ENCODE data around the gene ABHD15.
A peak's percentile ranks its signal among the peaks of the same experiment; 100 is the strongest.

The ABHD15 gene

DNA sequence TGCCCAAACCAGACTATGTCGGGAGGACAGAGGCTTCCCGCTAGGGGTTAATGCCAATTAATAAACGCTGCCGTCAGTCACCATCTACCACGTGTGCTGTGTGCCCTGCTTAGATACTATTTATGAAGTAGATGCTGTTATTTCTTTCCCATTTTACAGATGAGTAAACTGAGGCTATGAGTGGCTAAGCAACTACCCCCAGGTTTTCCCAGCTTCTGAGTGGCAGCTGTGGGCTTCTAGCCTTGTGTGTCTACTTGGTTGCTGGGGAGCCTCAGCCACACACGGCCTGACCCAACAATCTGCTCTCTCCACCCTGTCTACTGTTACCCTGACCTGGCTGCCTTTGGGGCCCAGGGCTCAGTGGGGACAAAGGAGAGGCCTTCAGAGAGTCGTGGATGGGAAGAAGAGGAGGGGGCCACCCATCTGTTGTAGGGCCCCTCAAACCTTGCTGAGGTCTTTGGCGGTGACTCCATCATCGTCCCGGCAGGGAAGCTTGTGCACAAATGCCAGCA, 15.5 kb upstream of the ABHD15 start:
- DNase-seq (ENCODE audit: low read depth, low spot score) = no peak

DNA sequence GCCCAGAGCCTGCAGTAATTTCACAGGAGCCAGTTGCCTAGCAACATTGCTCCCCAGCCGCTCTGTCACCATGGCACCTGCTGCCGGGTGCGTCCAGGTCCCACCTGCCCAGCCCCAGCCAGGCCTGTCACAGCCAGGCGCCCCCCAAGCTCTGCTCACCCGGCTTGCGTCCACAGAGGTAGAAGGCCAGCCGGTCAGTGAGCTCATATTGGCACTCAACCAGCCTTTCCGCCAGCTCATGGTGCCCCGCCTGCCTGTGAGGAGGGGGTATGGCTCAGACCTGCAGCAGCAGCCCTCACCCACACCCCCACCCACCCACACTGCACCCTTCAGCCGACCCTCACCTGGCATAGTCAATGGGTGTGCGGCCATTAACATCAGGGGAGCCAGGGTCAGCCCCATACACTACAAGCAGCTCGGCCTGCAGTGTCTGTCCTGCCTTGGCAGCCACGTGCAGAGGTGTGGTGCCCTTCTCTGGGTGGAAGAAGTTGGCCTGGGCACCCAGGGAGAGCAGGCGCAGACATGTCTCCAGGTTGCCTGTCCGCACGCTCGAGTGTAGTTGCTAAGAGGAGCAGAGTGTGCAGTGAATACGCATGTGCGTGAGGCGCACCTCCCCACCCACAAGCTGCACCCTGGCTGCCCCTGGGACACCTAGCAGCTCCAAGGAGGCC, 14.9 kb upstream of the ABHD15 start:
- DNase-seq (ENCODE audit: low read depth, low spot score) = no peak

DNA sequence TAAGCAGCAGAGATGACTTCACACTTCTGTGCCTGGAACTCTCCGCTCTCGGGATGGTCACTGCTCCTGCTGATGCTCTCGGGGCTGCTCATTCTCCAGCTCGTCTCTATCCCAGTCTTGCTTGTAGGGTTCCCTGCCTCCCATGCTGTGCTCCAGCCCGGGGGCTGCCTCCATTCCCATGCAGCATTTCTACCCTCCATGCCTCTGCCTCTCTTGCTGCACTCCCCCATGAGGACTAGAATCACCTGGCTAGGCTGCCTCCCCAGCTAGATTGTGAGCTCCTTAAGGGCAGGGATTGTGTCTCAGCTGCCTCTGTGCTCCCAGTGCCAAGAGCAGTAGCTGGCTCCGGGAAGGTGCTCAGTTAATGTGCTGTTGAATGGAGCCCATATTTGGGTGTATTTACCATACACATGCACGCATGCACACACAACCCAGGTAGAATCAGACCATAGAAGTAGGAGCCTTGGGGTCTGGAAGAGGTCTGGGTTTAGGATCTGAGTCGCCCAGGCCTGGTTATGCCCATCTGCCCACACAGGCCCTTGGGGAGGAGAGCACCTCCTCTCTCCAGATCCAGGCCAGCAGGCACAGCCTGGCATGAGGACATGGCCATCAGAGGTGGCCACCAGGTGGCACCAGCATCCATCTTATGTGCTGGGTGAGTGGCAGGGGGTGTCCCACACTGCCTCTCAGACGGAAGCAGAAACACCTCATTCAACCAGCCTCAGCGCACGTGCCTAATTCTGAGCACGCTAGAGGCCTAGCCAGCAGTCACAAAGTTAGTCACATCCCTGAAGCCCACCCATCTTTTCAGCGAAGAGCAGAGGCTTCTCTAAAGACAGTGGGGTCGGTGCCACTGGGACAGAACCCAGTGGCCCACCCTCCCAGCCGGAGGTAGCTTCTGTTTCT, 13.3 kb upstream of the ABHD15 start:
- peak; percentile 93 for DNase-seq (ENCODE audit: low read depth, low spot score)

DNA sequence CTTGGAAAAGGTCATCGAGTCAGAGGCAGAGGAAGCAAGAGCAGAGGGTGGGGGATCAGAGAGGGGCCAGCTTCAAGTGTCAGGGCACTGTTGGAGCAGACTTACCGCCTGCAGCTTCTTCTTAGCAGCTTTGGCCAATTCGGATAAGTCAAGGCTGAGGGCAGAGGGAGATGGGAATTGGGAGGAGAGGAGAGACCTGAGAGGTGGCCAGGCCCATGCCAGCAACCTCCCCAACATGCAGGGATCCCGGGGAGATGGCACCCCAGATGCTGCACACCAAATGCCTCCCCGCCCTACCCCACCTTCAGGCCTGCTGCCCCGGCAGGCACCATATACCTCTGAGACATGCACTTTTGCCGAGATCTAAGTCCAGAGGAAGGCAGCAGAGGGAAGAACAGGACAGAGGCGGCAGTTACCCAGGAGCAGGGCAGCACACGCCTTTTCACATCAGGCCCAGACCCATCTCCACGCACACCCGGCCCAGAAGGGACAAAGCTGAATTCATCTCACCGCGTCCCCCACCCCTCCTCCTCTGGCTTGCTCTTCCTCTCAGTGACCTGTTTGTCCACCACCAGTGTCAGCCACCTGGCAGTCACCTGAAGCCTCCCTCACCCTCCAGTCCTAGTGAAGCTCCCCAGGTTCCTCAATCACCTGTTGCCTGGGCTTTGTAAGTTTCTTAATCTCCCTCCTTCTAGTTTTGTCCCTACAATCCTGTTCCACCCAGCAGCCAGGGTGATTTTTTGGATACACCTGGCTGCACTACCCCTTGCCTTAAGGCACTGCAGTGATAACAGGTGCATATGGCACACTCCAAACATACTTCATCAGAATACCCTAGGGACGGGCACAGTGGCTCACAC, 12.0 kb upstream of the ABHD15 start:
- no peak for DNase-seq (ENCODE audit: low read depth, low spot score)

DNA sequence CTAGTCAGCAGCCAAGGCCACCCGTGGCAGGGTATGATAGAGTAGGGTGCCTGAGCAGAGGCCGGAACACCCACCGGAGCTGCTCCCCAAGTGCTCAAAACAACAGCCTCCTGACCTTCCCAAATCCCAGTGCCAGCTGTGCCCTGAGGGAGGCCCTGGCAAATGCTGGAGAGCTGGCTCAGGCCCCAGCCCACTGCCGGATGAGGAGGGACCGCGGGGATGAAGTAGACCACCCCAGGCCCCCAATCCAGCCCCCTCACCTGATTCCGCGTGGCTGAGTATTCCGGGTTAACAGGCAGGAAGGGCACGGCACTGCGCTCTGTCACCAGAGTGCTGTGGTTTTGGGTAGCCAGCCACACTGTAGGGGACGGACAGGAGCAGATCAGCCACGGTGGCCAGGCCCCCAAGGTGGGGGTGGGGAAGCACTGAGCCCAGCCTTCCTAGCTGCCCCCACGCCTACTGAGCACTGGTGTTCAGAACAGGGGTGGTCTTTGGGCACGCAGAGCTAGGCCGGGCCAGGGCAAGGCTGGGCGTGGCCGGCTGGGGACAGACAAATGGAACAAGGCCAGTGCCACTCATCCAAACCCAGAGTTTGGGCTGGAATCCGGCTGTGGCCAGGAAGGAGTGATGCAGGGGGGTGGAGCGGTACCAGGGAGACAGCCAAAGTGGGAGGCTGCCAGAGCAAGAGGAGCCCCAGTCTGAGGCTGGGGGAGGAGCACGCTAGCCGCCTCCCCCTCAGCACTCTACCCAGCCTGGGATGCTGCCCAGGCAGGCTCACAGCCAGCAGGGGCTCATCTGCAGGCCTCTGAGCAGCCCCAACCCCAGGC, 10.8 kb upstream of the ABHD15 start:
- DNase-seq (ENCODE audit: low read depth, low spot score) = peak; percentile 75

GRCh38 chr17:29577001-29577370, 10.1 kb upstream of the ABHD15 start:
- DNase-seq (ENCODE audit: low read depth, low spot score) = no peak

DNA sequence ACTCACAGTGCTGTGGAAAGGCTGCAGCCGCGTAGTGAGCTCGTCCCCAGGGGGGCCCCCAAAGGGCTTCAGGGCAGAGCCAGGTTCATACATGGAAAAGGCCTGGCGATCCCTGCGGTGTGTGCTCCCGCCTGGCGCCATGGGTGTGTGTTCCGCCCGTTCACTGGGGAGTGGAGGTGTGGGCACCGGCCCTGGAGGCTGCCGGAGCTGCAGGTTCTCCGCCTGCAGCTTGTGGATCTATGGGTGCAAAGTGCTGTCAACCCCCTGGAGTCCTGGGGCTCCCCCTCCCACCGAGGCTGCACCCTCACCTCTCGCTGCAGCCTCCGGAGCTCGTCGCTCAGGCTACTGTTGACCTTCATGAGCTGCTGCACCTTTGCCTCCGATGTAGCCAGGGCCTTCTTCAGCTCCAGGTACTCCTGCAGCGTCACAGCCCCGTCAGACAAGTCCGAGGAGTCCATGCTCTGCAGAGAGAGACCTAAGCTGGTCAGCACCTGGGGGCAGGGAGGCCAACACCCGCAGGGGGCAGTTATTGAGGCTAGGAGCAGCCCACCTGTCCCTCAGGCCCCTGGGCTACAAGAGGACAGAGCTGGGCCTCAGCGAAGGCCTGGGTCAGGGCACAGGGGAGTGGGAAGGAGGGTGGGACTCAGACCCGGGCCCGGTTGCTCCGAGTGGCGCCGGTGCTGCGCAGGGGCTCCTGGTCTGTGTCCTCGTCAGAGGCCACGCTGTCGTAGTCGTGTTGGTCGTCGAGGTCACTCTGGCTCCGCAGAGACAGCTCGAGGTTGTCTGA, 9.6 kb upstream of the ABHD15 start:
- DNase-seq (ENCODE audit: low read depth, low spot score) = no peak

- DNase-seq (ENCODE audit: low read depth, low spot score) = no peak
These were observed 8.8 kb upstream of the ABHD15 start for GRCh38 chr17:29575511-29576213.

GRCh38 chr17:29574732-29575510, 8.1 kb upstream of the ABHD15 start:
- no peak for DNase-seq (ENCODE audit: low read depth, low spot score)

- DNase-seq (ENCODE audit: low read depth, low spot score) = no peak
These were observed 7.3 kb upstream of the ABHD15 start for GRCh38 chr17:29573871-29574731.

GRCh38 chr17:29573558-29573869, 6.7 kb upstream of the ABHD15 start:
- DNase-seq (ENCODE audit: low read depth, low spot score) = no peak

DNA sequence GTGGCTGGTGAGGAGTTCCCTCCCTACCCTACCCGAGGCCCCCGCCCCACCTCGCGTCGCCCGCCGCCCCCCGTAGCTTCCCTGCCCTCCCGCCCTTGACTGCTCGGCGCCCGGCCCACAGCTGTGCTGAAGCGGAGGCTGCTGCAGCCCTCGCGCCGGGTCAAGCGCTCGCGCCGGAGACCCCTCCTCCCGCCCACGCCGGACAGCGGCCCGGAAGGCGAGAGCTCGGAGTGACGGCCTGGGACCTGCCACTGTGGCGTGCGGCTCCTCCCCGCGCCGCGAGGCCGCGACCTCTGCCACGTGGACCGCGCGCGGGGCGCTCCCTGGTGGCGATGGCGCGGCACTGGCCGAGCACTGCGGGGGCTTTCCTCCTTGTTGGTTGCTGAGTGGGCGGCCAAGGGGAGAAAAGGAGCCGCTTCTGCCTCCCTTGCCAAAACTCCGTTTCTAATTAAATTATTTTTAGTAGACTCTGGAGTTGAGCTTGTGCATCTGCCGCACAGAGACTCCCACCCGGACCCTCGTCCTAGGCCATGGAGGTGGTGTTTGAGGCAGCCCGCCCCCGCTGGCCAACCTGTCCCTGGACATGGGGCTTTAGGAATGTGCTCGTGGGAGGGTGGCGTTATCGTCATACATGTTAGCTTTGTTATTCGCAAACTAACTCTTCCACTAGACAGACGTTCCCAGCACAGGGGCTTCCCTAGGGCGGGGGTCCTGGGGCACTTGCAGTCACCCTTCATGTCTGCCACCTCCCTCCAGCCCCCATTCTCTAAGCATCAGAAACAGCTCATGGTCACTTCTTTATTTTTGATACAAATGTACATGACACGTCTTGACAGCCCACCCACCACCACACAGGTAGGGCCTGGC, 6.1 kb upstream of the ABHD15 start:
- peak; percentile 80 for DNase-seq (ENCODE audit: low read depth, low spot score)

- no peak for DNase-seq (ENCODE audit: low read depth, low spot score)
These were observed 5.2 kb upstream of the ABHD15 start for GRCh38 chr17:29571883-29572681.

GRCh38 chr17:29571486-29571882, 4.6 kb upstream of the ABHD15 start:
- DNase-seq (ENCODE audit: low read depth, low spot score) = no peak

DNA sequence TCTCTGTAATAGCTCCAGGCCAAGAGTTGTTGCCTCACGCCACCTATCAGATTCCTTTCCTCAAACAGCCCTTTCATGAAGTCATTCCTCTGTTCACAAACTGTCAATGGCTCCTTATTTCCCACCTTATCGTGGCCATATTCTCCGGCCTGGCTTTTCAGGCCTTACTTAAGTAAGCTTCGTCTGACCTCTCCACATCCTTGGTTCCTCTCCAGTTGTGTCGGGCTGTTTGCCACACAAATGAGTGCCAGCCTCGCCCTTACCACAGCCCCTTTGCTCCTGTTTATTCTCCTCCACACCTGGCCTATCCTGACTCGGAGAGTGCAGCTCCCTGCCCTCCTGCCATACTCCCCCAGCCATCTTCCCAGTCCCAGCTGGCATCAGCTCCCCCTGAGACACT, 3.7 kb upstream of the ABHD15 start:
- no peak for DNase-seq (ENCODE audit: low read depth, low spot score)

DNA sequence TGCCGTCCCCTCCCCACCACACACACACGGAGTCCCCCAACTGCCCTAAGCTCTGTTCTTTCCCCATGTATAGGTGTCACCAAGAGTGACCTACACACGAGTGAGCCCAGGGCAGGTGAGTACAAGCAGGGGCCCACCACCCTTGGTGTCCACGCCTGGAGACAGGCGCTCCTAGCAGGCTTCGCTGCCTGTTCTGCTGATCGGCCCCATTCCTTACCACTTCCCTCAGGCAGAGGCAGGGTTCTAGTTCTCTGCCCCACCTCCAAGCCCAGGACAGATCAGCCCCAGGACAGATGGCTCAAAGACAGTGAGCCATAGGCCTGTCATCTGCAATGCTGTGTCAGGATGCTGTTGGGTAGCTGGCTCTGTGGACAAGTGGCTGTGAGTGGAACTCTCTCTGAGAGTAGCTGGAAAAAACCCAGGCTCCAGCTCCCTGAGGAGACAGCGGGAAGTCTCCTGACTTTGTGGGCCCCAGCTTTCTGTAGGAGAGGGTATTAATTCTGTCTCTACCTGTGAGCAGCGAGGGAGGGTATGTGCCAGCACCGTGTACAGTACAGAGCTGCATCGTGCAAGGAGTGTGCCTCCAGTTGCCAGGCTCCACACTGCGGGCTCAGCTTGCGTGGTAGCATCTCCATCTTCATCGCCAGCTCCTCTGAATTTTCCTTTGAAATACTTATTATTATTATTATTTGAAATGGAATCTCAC, 2.6 kb upstream of the ABHD15 start:
- no peak for DNase-seq (ENCODE audit: low read depth, low spot score)

Data from astrocyte of the hippocampus (primary cell).